ENCODE measurements around the gene MKLN1. TPM values are rescaled to one million over a fixed set of nuclear protein-coding genes. Genes with fewer than 3 reads are reported as not detected.

Gene MKLN1
- total RNA-seq, 1 donor from 2014 or later, result 20.0 TPM

DNA sequence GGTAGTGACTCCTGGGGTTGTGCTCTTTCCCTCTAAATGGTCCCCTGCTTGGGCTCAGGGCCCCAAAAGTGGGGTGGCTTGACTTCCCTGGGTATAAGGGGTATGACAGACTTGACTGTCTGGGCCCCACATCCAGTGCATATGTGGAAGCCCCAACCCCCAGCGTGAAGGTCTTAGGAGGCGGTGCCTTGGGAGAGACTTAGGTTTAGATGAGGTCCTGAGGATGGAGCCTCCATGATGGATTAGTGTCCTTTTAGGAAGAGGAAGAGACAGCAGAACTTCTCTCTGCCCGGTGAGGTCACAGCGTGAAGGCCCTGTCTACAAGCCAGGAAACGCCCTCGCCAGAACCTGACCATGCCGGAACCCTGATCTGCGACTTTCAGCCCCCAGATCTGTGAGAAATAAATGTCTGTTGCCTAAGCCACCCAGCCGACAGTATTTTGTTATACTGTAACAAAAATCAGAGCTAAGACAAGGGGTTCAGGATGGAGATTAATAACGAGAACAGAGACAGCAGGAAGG lies 205.0 kb downstream of the MKLN1 start:
- FAIRE-seq (no peak), DNase-seq (ENCODE audit: low read depth) (no peak)
- no peaks in the 10 kb centered on the region for H3K27me3 ChIP-seq (ENCODE audit: control insufficient read depth, insufficient read depth, low read length)
- no peak overlapping the region for H3K4me3 ChIP-seq (ENCODE audit: low read depth, low read length)
- TF ChIP-seq, protein P1, sequence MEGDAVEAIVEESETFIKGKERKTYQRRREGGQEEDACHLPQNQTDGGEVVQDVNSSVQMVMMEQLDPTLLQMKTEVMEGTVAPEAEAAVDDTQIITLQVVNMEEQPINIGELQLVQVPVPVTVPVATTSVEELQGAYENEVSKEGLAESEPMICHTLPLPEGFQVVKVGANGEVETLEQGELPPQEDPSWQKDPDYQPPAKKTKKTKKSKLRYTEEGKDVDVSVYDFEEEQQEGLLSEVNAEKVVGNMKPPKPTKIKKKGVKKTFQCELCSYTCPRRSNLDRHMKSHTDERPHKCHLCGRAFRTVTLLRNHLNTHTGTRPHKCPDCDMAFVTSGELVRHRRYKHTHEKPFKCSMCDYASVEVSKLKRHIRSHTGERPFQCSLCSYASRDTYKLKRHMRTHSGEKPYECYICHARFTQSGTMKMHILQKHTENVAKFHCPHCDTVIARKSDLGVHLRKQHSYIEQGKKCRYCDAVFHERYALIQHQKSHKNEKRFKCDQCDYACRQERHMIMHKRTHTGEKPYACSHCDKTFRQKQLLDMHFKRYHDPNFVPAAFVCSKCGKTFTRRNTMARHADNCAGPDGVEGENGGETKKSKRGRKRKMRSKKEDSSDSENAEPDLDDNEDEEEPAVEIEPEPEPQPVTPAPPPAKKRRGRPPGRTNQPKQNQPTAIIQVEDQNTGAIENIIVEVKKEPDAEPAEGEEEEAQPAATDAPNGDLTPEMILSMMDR (IDR thresholded peaks at IDR 0.05; ENCODE audit: insufficient read depth, low read length, severe bottlenecking), result no peak
- no peaks in the 10 kb centered on the region for H3K36me3 ChIP-seq (ENCODE audit: control insufficient read depth, insufficient read depth, low read length)

DNA sequence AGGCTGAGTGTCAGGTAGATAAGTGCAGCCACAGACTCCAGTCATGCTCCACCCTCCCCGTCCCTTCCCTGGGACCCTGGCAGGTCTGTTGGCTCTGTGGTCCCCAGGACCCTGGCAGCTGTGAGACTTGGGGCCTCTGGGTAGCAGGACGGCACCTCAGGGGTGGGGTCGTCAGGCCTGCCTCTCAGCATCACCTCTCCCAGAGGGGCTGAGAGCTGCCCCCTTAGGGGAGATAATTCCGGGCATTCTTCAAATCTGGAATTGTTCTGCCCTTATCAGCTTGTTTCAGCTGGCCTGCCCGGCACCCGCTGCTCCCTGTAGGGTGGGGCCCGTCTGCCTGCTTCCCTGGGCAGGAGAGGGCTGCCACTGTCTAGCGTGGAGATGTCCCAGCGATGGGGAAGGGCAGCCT lies 205.5 kb downstream of the MKLN1 start:
- Histone ChIP-seq H3K36me3 (ENCODE audit: control insufficient read depth, insufficient read depth, low read length) (no peaks in the 10 kb centered on the region), H3K4me3 (ENCODE audit: low read depth, low read length) (no peak overlapping the region), H3K27me3 (ENCODE audit: control insufficient read depth, insufficient read depth, low read length) (no peaks in the 10 kb centered on the region)
- no peak for FAIRE-seq
- no peak for DNase-seq (ENCODE audit: low read depth)
- TF ChIP-seq, protein P1 (IDR thresholded peaks at IDR 0.05; ENCODE audit: insufficient read depth, low read length, severe bottlenecking), result no peak

DNA sequence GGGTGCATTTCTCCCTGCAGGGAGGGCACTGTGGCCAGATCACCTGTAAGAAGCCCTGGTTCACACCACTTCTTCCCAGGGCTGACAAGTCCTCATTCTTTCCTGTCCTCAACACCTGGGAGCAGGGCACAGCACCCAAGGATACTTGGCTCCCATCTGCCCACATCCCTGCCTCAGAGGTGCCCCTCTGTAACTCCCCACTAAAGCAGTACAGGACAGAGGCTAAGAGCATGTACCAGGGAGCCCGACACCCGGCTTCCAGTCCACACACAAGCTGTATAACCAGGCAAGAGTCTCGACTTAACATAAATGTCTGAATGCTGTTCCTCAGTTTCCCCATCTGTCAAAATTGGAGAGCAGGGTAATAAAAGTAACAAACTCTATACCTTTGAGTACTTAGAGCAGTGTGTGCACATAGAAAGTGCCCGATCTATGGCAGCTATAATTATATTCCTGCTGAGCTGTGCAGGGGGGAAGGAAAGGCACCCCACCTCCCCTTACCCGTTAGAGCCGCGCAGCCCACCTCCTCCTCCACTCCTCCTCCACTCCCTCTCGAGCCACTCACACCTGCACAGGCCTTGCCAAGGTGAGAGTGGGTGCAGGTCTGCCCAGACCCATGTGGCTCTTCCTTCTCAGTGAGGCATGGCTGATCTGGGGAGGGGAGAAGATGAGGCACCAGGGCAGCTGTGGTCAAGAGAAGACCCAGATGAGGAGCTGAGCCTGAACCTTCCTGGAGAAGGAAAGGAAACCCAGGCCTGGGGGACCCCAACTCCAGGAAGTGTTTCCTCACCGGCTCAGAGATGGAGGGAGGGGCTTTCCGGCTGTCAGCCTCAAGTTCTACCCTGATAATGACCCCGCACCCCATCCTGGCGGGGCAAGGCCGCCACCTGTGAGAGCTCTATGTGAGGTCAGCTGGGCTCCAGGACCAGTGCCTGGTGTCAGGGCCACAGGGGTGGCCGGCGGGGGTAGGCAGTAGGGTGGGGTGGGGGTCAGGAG lies 206.2 kb downstream of the MKLN1 start:
- H3K4me3 ChIP-seq (ENCODE audit: low read depth, low read length), result no peak overlapping the region
- no peaks in the 10 kb centered on the region for H3K36me3 ChIP-seq (ENCODE audit: control insufficient read depth, insufficient read depth, low read length)
- TF ChIP-seq, protein P1 (IDR thresholded peaks at IDR 0.05; ENCODE audit: insufficient read depth, low read length, severe bottlenecking), result no peak
- FAIRE-seq (no peak), DNase-seq (ENCODE audit: low read depth) (no peak)
- H3K27me3 ChIP-seq (ENCODE audit: control insufficient read depth, insufficient read depth, low read length), result no peaks in the 10 kb centered on the region

DNA sequence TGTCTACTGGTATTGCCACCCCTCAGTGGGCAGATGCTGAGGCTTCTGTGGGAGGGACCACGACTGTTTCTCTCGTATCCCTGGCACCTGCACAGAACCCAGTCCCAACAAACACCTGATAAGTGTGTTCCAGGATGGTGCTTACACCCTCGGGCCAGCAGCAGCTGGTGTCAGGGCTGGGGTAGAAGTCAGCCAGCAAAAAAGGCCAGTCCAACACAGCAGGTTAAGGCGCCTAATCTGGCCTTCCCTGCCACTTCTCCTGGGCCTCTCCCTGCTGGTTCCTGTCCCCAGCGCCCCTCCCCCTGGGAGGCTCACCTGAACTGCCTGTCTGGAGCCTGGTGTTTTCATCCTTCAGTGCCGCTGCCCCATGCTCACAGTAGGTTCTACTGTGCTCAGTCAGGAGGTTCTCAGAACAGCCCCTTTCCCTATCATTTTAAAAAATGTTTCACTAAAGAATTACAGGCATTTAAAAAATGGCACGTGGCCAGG lies 208.7 kb downstream of the MKLN1 start:
- no peak for FAIRE-seq
- TF ChIP-seq, protein P1 (IDR thresholded peaks at IDR 0.05; ENCODE audit: insufficient read depth, low read length, severe bottlenecking), result no peak
- DNase-seq (ENCODE audit: low read depth), result no peak
- H3K4me3 ChIP-seq (ENCODE audit: low read depth, low read length), result no peak overlapping the region
- H3K27me3 ChIP-seq (ENCODE audit: control insufficient read depth, insufficient read depth, low read length), result no peaks in the 10 kb centered on the region
- H3K36me3 ChIP-seq (ENCODE audit: control insufficient read depth, insufficient read depth, low read length), result no peaks in the 10 kb centered on the region

DNA sequence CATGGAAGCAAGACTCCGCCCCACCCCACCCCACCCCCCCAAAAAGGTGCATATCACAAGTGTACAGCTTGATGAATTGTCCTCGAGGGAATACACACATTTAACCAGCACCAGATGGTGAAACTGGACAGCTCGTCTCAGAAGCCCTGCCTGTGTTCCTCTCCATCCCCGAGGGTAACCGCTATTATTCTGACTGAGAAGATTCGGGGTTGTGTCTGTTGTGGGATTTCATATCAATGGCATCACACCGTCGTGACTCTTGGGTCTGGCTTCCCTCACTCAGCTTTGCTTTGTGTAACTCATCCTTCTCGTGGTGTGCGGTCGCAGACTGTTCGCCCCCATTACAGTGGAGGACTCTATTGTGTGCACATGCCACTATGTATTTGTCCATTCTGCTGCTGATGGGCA lies 209.9 kb downstream of the MKLN1 start:
- TF ChIP-seq, protein P1 (IDR thresholded peaks at IDR 0.05; ENCODE audit: insufficient read depth, low read length, severe bottlenecking), result no peak
- Histone ChIP-seq H3K27me3 (ENCODE audit: control insufficient read depth, insufficient read depth, low read length) (no peaks in the 10 kb centered on the region), H3K4me3 (ENCODE audit: low read depth, low read length) (no peak overlapping the region), H3K36me3 (ENCODE audit: control insufficient read depth, insufficient read depth, low read length) (no peaks in the 10 kb centered on the region)
- DNase-seq (ENCODE audit: low read depth) (no peak), FAIRE-seq (no peak)

All from bronchial epithelial cell (primary cell).